Mesenchymal stem cell (in vitro differentiated cells and primary cell): Measurements from ENCODE around the gene HOMER3.
"Not testable (repeated sequence)": the region's sequence is repeated elsewhere in the genome, so short reads cannot be mapped to it uniquely, and the experiment has no call there.

Experiments
- DNase-seq: peaks from one replicate; pipeline ENCODE4 v3.0.0-alpha.2; 2013
- H2AFZ ChIP-seq: one replicate; pipeline ENCODE4 v1.6.1; 2013; ENCODE audit warnings: low read depth, mild to moderate bottlenecking, control low read depth, inconsistent platforms, low read length, moderate library complexity
- H2AK5ac ChIP-seq: 2 replicates; pipeline ENCODE4 v1.6.1; 2013; ENCODE audit warnings: low read length, moderate library complexity, mild to moderate bottlenecking, inconsistent platforms; ENCODE audit not compliant: severe bottlenecking
- H2BK120ac ChIP-seq: one replicate; pipeline ENCODE4 v1.6.1; 2013; ENCODE audit warnings: low read depth, mild to moderate bottlenecking, inconsistent platforms, low read length, moderate library complexity
- H2BK12ac ChIP-seq, 2 experiments: one replicate each; pipeline ENCODE4 v1.6.1; 2013; ENCODE audit warnings: inconsistent platforms in 2 of 2, low read length in 2 of 2, mild to moderate bottlenecking in 2 of 2, moderate library complexity in 2 of 2, control low read depth in 1 of 2
- H2BK15ac ChIP-seq: one replicate; pipeline ENCODE4 v1.6.1; 2013; ENCODE audit warnings: mild to moderate bottlenecking, low read depth, inconsistent platforms; ENCODE audit not compliant: poor library complexity, severe bottlenecking
- H2BK5ac ChIP-seq: 2 replicates; pipeline ENCODE4 v1.6.1; 2013; ENCODE audit warnings: low read depth, mild to moderate bottlenecking, low read length, control low read depth, inconsistent platforms; ENCODE audit not compliant: poor library complexity, severe bottlenecking
- H3K14ac ChIP-seq, 2 experiments: one replicate each; pipeline ENCODE4 v1.6.1; 2013; ENCODE audit warnings: inconsistent platforms in 2 of 2, low read length in 2 of 2, control low read depth in 1 of 2, mild to moderate bottlenecking in 1 of 2, moderate library complexity in 1 of 2
- H3K18ac ChIP-seq, 2 experiments: one replicate each; pipeline ENCODE4 v1.6.1; 2013; ENCODE audit warnings: inconsistent platforms in 2 of 2, low read length in 2 of 2, control low read depth in 1 of 2, low read depth in 1 of 2, mild to moderate bottlenecking in 1 of 2
- H3K23ac ChIP-seq, 2 experiments: one replicate each; pipeline ENCODE4 v1.6.1; 2013; ENCODE audit warnings: inconsistent platforms in 2 of 2, low read length in 2 of 2, mild to moderate bottlenecking in 2 of 2, moderate library complexity in 2 of 2, control low read depth in 1 of 2
- H3K27ac ChIP-seq: 2 replicates; pipeline ENCODE4 v1.5.1; 2013; ENCODE audit warnings: mild to moderate bottlenecking, moderate library complexity, low read length, control low read depth, inconsistent platforms; ENCODE audit not compliant: poor library complexity, severe bottlenecking
- H3K27me3 ChIP-seq, 2 experiments: 2 replicates each; pipeline versions ENCODE4 v1.6.1 to v1.7.0; 2013; ENCODE audit warnings: low read length in 2 of 2, mild to moderate bottlenecking in 2 of 2, moderate library complexity in 2 of 2, control low read depth in 1 of 2, inconsistent platforms in 1 of 2; ENCODE audit not compliant: control insufficient read depth in 1 of 2, insufficient read depth in 1 of 2
- H3K36me3 ChIP-seq, 2 experiments: 2 replicates each; pipeline versions ENCODE4 v1.6.1 to v1.7.0; 2013; ENCODE audit warnings: low read length in 2 of 2, control low read depth in 1 of 2, inconsistent platforms in 1 of 2, low read depth in 1 of 2, mild to moderate bottlenecking in 1 of 2; ENCODE audit not compliant: insufficient read depth in 2 of 2, control insufficient read depth in 1 of 2
- H3K4ac ChIP-seq, 2 experiments: one replicate each; pipeline ENCODE4 v1.6.1; 2013; ENCODE audit warnings: inconsistent platforms in 2 of 2, low read length in 2 of 2, mild to moderate bottlenecking in 2 of 2, moderate library complexity in 2 of 2, control low read depth in 1 of 2, low read depth in 1 of 2
- H3K4me1 ChIP-seq: 2 replicates; pipeline ENCODE4 v1.6.1; 2013; ENCODE audit warnings: low read depth, low read length, control low read depth; ENCODE audit not compliant: control insufficient read depth, insufficient read depth
- H3K4me2 ChIP-seq: 2 replicates; pipeline ENCODE4 v1.6.1; 2013; ENCODE audit warnings: low read length, mild to moderate bottlenecking, inconsistent platforms; ENCODE audit not compliant: poor library complexity, severe bottlenecking
- H3K4me3 ChIP-seq, 2 experiments: 2 replicates each; pipeline versions ENCODE4 v1.5.1 to v1.7.0; 2013; ENCODE audit warnings: low read length in 2 of 2, mild to moderate bottlenecking in 2 of 2, control low read depth in 1 of 2, low read depth in 1 of 2; ENCODE audit not compliant: insufficient read depth in 1 of 2
- H3K79me1 ChIP-seq: replicated peaks from 2 replicates; pipeline ENCODE4 v1.6.1; 2013; ENCODE audit warnings: mild to moderate bottlenecking, control low read depth, low read length, inconsistent platforms; ENCODE audit not compliant: poor library complexity, severe bottlenecking
- H3K9ac ChIP-seq: 2 replicates; pipeline ENCODE4 v1.7.0; 2013; ENCODE audit warnings: mild to moderate bottlenecking, low read length, moderate library complexity
- H3K9me3 ChIP-seq: 2 replicates; pipeline ENCODE4 v1.7.0; 2013; ENCODE audit warnings: mild to moderate bottlenecking, low read length; ENCODE audit not compliant: control insufficient read depth
- H4K8ac ChIP-seq: one replicate; pipeline ENCODE4 v1.6.1; 2013; ENCODE audit warnings: inconsistent platforms, mild to moderate bottlenecking, low read length, moderate library complexity
- H4K91ac ChIP-seq: one replicate; pipeline ENCODE4 v1.6.1; 2013; ENCODE audit warnings: mild to moderate bottlenecking, low read length, inconsistent platforms
- WGBS: methylation state at CpG from one replicate; pipeline ENCODE4 v1.1.7; 2013; ENCODE audit warnings: mixed read lengths; 5-methylcytosine and 5-hydroxymethylcytosine counted together

HOMER3 gene

DNA sequence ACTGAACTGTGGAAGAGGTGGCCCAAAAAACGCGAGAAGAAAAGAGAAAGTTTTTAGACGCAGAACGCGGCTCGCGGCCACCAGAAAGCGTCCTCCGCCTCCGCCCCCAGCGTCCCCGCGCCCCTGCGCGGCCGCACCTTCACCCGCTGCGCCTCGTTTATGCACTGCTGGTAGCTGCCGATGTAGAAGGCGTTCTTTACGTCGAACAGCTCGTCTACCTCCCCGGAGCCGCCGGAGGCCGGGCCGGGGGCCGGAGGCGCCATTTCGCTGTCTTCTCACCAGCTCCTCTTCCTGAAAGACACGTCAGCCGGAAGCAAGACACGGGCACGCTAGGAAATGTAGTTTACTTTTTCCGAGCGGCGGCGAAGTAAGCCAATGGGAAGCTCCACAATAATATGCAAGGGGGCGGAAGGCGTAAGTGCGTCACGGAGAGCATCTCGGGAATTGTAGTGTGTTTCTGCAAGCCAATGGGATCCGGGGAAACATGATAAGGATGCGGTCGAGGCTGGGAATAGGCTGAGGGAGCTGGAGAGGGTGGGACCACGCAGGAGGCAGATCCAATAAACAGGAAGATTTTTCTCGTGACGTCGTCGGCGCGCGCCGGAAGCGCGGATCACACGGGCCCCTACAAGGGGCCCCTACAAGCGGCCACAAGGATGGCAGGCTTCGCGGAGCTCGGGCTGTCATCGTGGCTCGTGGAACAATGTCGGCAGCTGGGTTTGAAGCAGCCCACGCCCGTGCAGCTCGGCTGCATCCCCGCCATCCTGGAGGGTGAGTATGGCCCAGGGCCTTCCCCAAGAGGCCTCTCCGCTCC is 21.7 kb downstream of the HOMER3 start, which contains the start of the genes COPE and DDX49:
COPE (minus strand) TSS at position 302 of the 814 bp plus-strand sequence; CDS start at position 263, 39 bp downstream.
DDX49 (plus strand) TSS at position 630 of the 814 bp plus-strand sequence; CDS start at position 657, 27 bp downstream.
- peak within 1 kb of the TSS; percentile 96 for H3K4me3 ChIP-seq
- peak within 1 kb of the TSS; percentile 96 for H4K91ac ChIP-seq
- H2BK15ac ChIP-seq, result no peak within 1 kb of the TSS
- peak within 1 kb of the TSS; percentile 84 for H3K4me2 ChIP-seq
- H3K9ac ChIP-seq, result peak within 1 kb of the TSS; percentile 99
- peak within 1 kb of the TSS; percentile 89 for H3K27ac ChIP-seq
- H2AK5ac ChIP-seq, result peak within 1 kb of the TSS; percentile 21
- peaks cover 21% of the 10 kb centered on the region for H3K4me1 ChIP-seq
- peaks cover 41 to 43% of the 10 kb centered on the region in 2 experiments for H3K36me3 ChIP-seq
- H3K4ac ChIP-seq, result peak within 1 kb of the TSS; percentile 90 to 92
- H3K9me3 ChIP-seq, result no peaks in the 10 kb centered on the region
- H3K18ac ChIP-seq, result peak within 1 kb of the TSS; percentile 95 to 96
- H2BK5ac ChIP-seq, result peak within 1 kb of the TSS; percentile 97
- peak within 1 kb of the TSS; percentile 95 for H4K8ac ChIP-seq
- under 1% methylated on average over 70 of the region's 72 CpGs for WGBS
- peak within 1 kb of the TSS in 1 of 2 experiments; percentile 91 for H3K14ac ChIP-seq
- peak within 1 kb of the TSS; percentile 37 for H2BK120ac ChIP-seq
- peaks cover 30% of the 10 kb centered on the region for H3K79me1 ChIP-seq
- H2BK12ac ChIP-seq, result no peak within 1 kb of the TSS
- peak within 1 kb of the TSS; percentile 48 for H2AFZ ChIP-seq
- no peaks in the 10 kb centered on the region for H3K27me3 ChIP-seq
- peak within 1 kb of the TSS in 1 of 2 experiments; percentile 66 for H3K23ac ChIP-seq
- peak; percentile 100 for DNase-seq

- H3K18ac ChIP-seq, H3K4ac ChIP-seq, H2AFZ ChIP-seq, H4K91ac ChIP-seq, H2BK5ac ChIP-seq, H3K4me2 ChIP-seq, H2BK15ac ChIP-seq, DNase-seq, H2AK5ac ChIP-seq, H3K9me3 ChIP-seq, H2BK120ac ChIP-seq, H3K14ac ChIP-seq, H3K23ac ChIP-seq, H2BK12ac ChIP-seq, H3K27me3 ChIP-seq, H4K8ac ChIP-seq, H3K27ac ChIP-seq: not testable (repeated sequence)
- peak overlapping the region; percentile 99 for H3K9ac ChIP-seq
- H3K36me3 ChIP-seq, result peaks cover 32 to 47% of the 10 kb centered on the region in 2 experiments
- H3K79me1 ChIP-seq, result peaks cover 40% of the 10 kb centered on the region
- H3K4me1 ChIP-seq, result peaks cover 26% of the 10 kb centered on the region
- H3K4me3 ChIP-seq, result peak overlapping the region in 1 of 2 experiments; percentile 96
- WGBS, result 97% methylated on average over 9 of the region's 9 CpGs
Measured at GRCh38 chr19:18917593-18917992, 23.4 kb downstream of the HOMER3 start.

- H3K4me3 ChIP-seq, result no peak overlapping the region
- peaks cover 20% of the 10 kb centered on the region for H3K4me1 ChIP-seq
- H3K9me3 ChIP-seq, result no peaks in the 10 kb centered on the region
- H2BK120ac ChIP-seq, result no peak overlapping the region
- no peak overlapping the region for H2BK5ac ChIP-seq
- H3K27me3 ChIP-seq, result no peaks in the 10 kb centered on the region
- no peak overlapping the region for H2BK15ac ChIP-seq
- H2AFZ ChIP-seq, result no peak overlapping the region
- 72% methylated on average over 5 of the region's 5 CpGs for WGBS
- no peak overlapping the region for H3K23ac ChIP-seq
- no peak overlapping the region for H4K8ac ChIP-seq
- no peak overlapping the region for H3K4me2 ChIP-seq
- H3K18ac ChIP-seq, result no peak overlapping the region
- H4K91ac ChIP-seq, result no peak overlapping the region
- no peak overlapping the region for H2BK12ac ChIP-seq
- H3K9ac ChIP-seq, result peak overlapping the region; percentile 8
- peaks cover 34% of the 10 kb centered on the region for H3K79me1 ChIP-seq
- no peak overlapping the region for H3K27ac ChIP-seq
- H3K14ac ChIP-seq, result no peak overlapping the region
- H2AK5ac ChIP-seq, result no peak overlapping the region
- peak; percentile 45 for DNase-seq
- no peak overlapping the region for H3K4ac ChIP-seq
- H3K36me3 ChIP-seq, result peaks cover 25 to 46% of the 10 kb centered on the region in 2 experiments
Measured at GRCh38 chr19:18915639-18916038, 25.4 kb downstream of the HOMER3 start.

DNA sequence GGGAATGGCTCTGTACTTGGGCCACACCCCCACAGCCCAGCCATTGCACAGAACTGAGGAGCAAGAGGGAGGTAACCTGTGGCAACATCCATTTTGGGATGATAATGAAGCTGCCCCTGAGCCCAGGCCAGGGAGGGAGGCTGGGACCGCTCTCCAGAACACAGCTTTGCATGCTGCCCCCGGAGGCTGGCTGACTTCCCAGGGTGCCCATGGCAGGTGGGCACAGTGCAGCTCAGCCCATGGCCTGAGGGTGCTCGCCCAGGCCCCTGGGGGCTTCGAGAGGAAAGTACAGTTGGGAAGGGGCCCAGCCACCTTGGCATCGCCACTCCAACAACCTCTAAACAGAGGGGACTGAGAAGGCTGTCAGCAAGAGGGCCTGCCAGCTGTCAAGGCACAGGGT is 27.6 kb downstream of the HOMER3 start:
- no peak overlapping the region for H3K4me3 ChIP-seq
- H2BK15ac ChIP-seq, result no peak overlapping the region
- H3K14ac ChIP-seq, result no peak overlapping the region
- no peak overlapping the region for H4K8ac ChIP-seq
- no peak overlapping the region for H3K4me2 ChIP-seq
- no peak overlapping the region for H3K9ac ChIP-seq
- H2BK12ac ChIP-seq, result no peak overlapping the region
- no peak overlapping the region for H3K18ac ChIP-seq
- no peak overlapping the region for H2AFZ ChIP-seq
- 100% methylated on average over 5 of the region's 5 CpGs for WGBS
- DNase-seq, result no peak
- no peak overlapping the region for H2AK5ac ChIP-seq
- H3K27me3 ChIP-seq, result no peaks in the 10 kb centered on the region
- no peaks in the 10 kb centered on the region for H3K9me3 ChIP-seq
- H4K91ac ChIP-seq, result no peak overlapping the region
- H3K23ac ChIP-seq, result no peak overlapping the region
- peaks cover 17% of the 10 kb centered on the region for H3K4me1 ChIP-seq
- no peak overlapping the region for H3K4ac ChIP-seq
- peaks cover 46% of the 10 kb centered on the region for H3K79me1 ChIP-seq
- H3K27ac ChIP-seq, result no peak overlapping the region
- no peak overlapping the region for H2BK120ac ChIP-seq
- peaks cover 46 to 65% of the 10 kb centered on the region in 2 experiments for H3K36me3 ChIP-seq
- no peak overlapping the region for H2BK5ac ChIP-seq
